Caco-2 (cell line): ENCODE results near the gene IMMP2L. TPM values are rescaled to one million over a fixed set of nuclear protein-coding genes. Genes with fewer than 3 reads are reported as not detected.

Source experiments
- BruUV-seq: library from RNA; stranded (reverse); fragments of 400-500 nt; replicated peaks from 2 replicates; lab custom pipeline; 2021; lab: Mats Ljungman, UMichigan
- CTCF ChIA-PET: fragments of 300-600 bp; sonication (Branson Sonifier 250); formaldehyde crosslinking; loops from one replicate; lab custom pipeline; 2022; ENCODE audit warnings: antibody characterized with exemption; lab: Charles Lee
- POLR2A ChIA-PET: fragments of 300-600 bp; sonication (Branson Sonifier 250); formaldehyde crosslinking; loops from one replicate; lab custom pipeline; 2022; ENCODE audit warnings: antibody characterized with exemption; lab: Charles Lee
- DNase-seq, 2 experiments: peaks; one replicate each; pipeline versions ENCODE4 v3.0.0 to v3.0.0-alpha.2; 2020 to 2022
- H3K27me3 ChIP-seq: replicated peaks from 2 replicates; pipeline ENCODE4 v1.6.0; 2011; ENCODE audit warnings: low read length; ENCODE audit not compliant: control insufficient read depth, insufficient read depth
- H3K36me3 ChIP-seq: 2 replicates; pipeline ENCODE4 v1.5.1; 2011; ENCODE audit warnings: low read length; ENCODE audit not compliant: control insufficient read depth, insufficient read depth
- H3K4me1 ChIP-seq: fragments of 250-450 bp; sonication (Bioruptor Pico); 2 replicates; pipeline ENCODE4 v1.5.1; 2020; ENCODE audit warnings: mild to moderate bottlenecking
- H3K4me3 ChIP-seq: 2 replicates; pipeline ENCODE4 v1.5.1; 2011; ENCODE audit warnings: low read depth, mild to moderate bottlenecking, control low read depth, low read length
- H3K9me3 ChIP-seq: fragments of 250-450 bp; sonication (Bioruptor Pico); 2 replicates; pipeline ENCODE4 v1.5.1; 2020; ENCODE audit warnings: mild to moderate bottlenecking, moderate library complexity
- H3K27ac Mint-ChIP-seq: one replicate; pipeline ENCODE4 v1.8.0; 2022; ENCODE audit warnings: mixed read lengths; ENCODE audit not compliant: unreplicated experiment
- H3K27me3 Mint-ChIP-seq: one replicate; pipeline ENCODE4 v1.8.0; 2022; ENCODE audit warnings: mixed read lengths; ENCODE audit not compliant: insufficient read depth, unreplicated experiment
- H3K36me3 Mint-ChIP-seq: one replicate; pipeline ENCODE4 v1.8.0; 2022; ENCODE audit warnings: mild to moderate bottlenecking, mixed read lengths; ENCODE audit not compliant: insufficient read depth, unreplicated experiment
- H3K4me1 Mint-ChIP-seq: one replicate; pipeline ENCODE4 v1.8.0; 2022; ENCODE audit warnings: low read depth, mixed read lengths; ENCODE audit not compliant: unreplicated experiment
- H3K4me3 Mint-ChIP-seq: one replicate; pipeline ENCODE4 v1.8.0; 2022; ENCODE audit warnings: mild to moderate bottlenecking, moderate library complexity, mixed read lengths; ENCODE audit not compliant: unreplicated experiment
- H3K9me3 Mint-ChIP-seq: one replicate; pipeline ENCODE4 v1.8.0; 2022; ENCODE audit warnings: mixed read lengths; ENCODE audit not compliant: unreplicated experiment
- CTCF ChIP-seq, 2 experiments: fragments of 200-600 bp in 1 of 2; IDR thresholded peaks; 1 replicate in 1 of 2; 2 replicates in 1 of 2; pipeline versions ENCODE4 v1.5.1 to v1.8.0; 2011 to 2022; ENCODE audit warnings: antibody characterized with exemption in 1 of 2, control low read depth in 1 of 2, inconsistent platforms in 1 of 2, low read depth in 1 of 2, low read length in 1 of 2, mild to moderate bottlenecking in 1 of 2, moderate library complexity in 1 of 2; ENCODE audit not compliant: insufficient read depth in 1 of 2, severe bottlenecking in 1 of 2, unreplicated experiment in 1 of 2
- intact Hi-C: fragments of 100-400 bp; cut with micrococcal nuclease; formaldehyde crosslinking; loops from one replicate; pipeline ENCODE4 v1.10.0; 2022; ENCODE audit not compliant: unreplicated experiment
- total RNA-seq: library from RNA; stranded (reverse); gene quantifications from 2 replicates; pipeline ENCODE4 v1.2.3, GENCODE V29; 2022

IMMP2L gene
- total RNA-seq, 1 experiment from 2014 or later, result 9.5 TPM

- TF ChIP-seq CTCF (IDR thresholded peaks at IDR 0.05; ENCODE audit: insufficient read depth in 1 of 2, low read depth in 1 of 2, low read length in 1 of 2, severe bottlenecking in 1 of 2, unreplicated experiment in 1 of 2), result no peak
- Histone ChIP-seq H3K27me3 (no peaks in the 10 kb centered on the region), H3K9me3 (no peaks in the 10 kb centered on the region; the same call in 1 of the 2 replicates), H3K4me3 (no peak overlapping the region), H3K4me1 (no peaks in the 10 kb centered on the region), H3K36me3 (no peaks in the 10 kb centered on the region)
- ChIA-PET CTCF (no interaction called here), POLR2A (no interaction called here)
- BruUV-seq, result no TSS peak
- Mint-ChIP-seq H3K36me3 (no peaks in the 10 kb centered on the region), H3K27ac (no peak overlapping the region), H3K9me3 (peaks cover 31% of the 10 kb centered on the region), H3K4me3 (no peak overlapping the region), H3K27me3 (no peaks in the 10 kb centered on the region), H3K4me1 (no peaks in the 10 kb centered on the region)
- intact Hi-C loops, result no loop called here
- no peak for DNase-seq
Measured at GRCh38 chr7:111578754-111579153, 16.5 kb upstream of the IMMP2L start.

GRCh38 chr7:111571720-111572119 lies 9.4 kb upstream of the IMMP2L start:
- Mint-ChIP-seq H3K27me3 (peaks cover 5% of the 10 kb centered on the region), H3K36me3 (no peaks in the 10 kb centered on the region), H3K27ac (no peak overlapping the region), H3K4me3 (no peak overlapping the region), H3K9me3 (peaks cover 16% of the 10 kb centered on the region), H3K4me1 (no peaks in the 10 kb centered on the region)
- intact Hi-C loops, result no loop called here
- peaks cover 9% of the 10 kb centered on the region; the same call in 1 of the 2 replicates for H3K9me3 ChIP-seq
- no peak for TF ChIP-seq CTCF (IDR thresholded peaks at IDR 0.05; ENCODE audit: insufficient read depth in 1 of 2, low read depth in 1 of 2, low read length in 1 of 2, severe bottlenecking in 1 of 2, unreplicated experiment in 1 of 2)
- CTCF ChIA-PET, result no interaction called here
- POLR2A ChIA-PET, result no interaction called here
- no peaks in the 10 kb centered on the region for H3K36me3 ChIP-seq
- DNase-seq, result no peak
- H3K27me3 ChIP-seq, result no peaks in the 10 kb centered on the region
- no peak overlapping the region for H3K4me3 ChIP-seq
- BruUV-seq, result no TSS peak
- H3K4me1 ChIP-seq, result no peaks in the 10 kb centered on the region

DNA sequence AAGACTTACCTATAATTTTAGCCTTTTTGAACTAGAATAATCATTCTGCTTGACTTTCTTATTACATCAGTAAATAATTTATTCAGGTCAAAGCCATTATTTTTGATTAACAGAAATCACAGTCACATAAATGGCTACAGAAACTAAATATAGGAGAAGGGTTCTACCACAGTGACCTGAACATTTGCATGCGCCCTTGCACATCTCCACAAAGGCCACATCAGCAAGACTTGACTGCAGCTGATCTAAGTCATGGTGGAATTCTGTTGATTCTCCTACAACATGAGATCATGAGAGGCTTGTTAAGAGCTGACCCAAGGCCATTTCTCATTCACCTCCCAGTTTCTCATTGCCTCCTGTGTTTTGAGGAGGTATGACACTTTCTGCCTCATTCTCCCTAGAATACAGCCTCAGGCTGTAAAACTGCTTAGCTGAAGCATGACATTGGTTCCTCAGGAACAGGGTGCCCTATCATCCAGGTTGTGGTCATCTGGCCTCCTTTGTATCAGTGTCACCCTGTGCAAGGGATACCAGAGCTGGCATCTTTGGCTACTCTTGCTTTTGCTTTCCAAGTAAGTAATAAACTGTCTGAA lies 6.7 kb upstream of the IMMP2L start:
- Mint-ChIP-seq H3K27ac (no peak overlapping the region), H3K27me3 (peaks cover 5% of the 10 kb centered on the region), H3K4me1 (no peaks in the 10 kb centered on the region), H3K36me3 (no peaks in the 10 kb centered on the region), H3K9me3 (peaks cover 13% of the 10 kb centered on the region), H3K4me3 (no peak overlapping the region)
- Histone ChIP-seq H3K27me3 (no peaks in the 10 kb centered on the region), H3K36me3 (no peaks in the 10 kb centered on the region), H3K4me1 (no peaks in the 10 kb centered on the region), H3K9me3 (peaks cover 9% of the 10 kb centered on the region; the same call in 1 of the 2 replicates), H3K4me3 (no peak overlapping the region)
- BruUV-seq, result no TSS peak
- TF ChIP-seq CTCF (IDR thresholded peaks at IDR 0.05; ENCODE audit: insufficient read depth in 1 of 2, low read depth in 1 of 2, low read length in 1 of 2, severe bottlenecking in 1 of 2, unreplicated experiment in 1 of 2), result no peak
- ChIA-PET CTCF (no interaction called here), POLR2A (no interaction called here)
- intact Hi-C loops, result loop anchor here (10.0 kb wide), 1 partner anchor 474 kb away; the partner anchor contains the start of gene LRRN3
- no peak for DNase-seq
